Measurements from ENCODE around the gene ADRA2C. TPM values are rescaled to one million over a fixed set of nuclear protein-coding genes. Genes with fewer than 3 reads are reported as not detected.
A peak's percentile ranks its signal among the peaks of the same experiment; 100 is the strongest.

Gene ADRA2C
- total and polyA plus RNA-seq, 2 of the 13 experiments (the other 11 are each of a cell fraction or from before 2014, with no cell fraction given), result 15.4 to 69.7 TPM

- TF ChIP-seq UBTF (CRISPR knock-in tag; IDR thresholded peaks at IDR 0.05) (peak; percentile 74), ZNF580 (CRISPR knock-in tag; IDR thresholded peaks at IDR 0.05; ENCODE audit: borderline replicate concordance, low read depth) (0 out of 2 replicates have a peak, but pooled peaks have one; percentile 26), ZNF10 (CRISPR knock-in tag; IDR thresholded peaks at IDR 0.05; ENCODE audit: borderline replicate concordance, low read depth) (no peak), IKZF4 (CRISPR knock-in tag; IDR thresholded peaks at IDR 0.05; ENCODE audit: borderline replicate concordance, low read depth, not compliant biosample characterization) (peak; percentile 90), MAFF (IDR thresholded peaks at IDR 0.05; ENCODE audit: low read depth, low read length) (peak; percentile 75), TRAFD1 (CRISPR knock-in tag; IDR thresholded peaks at IDR 0.05; ENCODE audit: borderline replicate concordance) (no peak), NR2F2 (IDR thresholded peaks at IDR 0.05; ENCODE audit: borderline replicate concordance, low read depth) (no peak), MEF2D (CRISPR knock-in tag; IDR thresholded peaks at IDR 0.05) (peak; percentile 35; the same call in 1 of the 2 replicates), ZSCAN21 (CRISPR knock-in tag; IDR thresholded peaks at IDR 0.05; ENCODE audit: borderline replicate concordance) (peak; percentile 67; the same call in 1 of the 2 replicates), TIGD3 (CRISPR knock-in tag; IDR thresholded peaks at IDR 0.05; ENCODE audit: borderline replicate concordance) (no peak; the same call in none of the 2 replicates), MLX (CRISPR knock-in tag; IDR thresholded peaks at IDR 0.05) (peak; percentile 25; the same call in 1 of the 2 replicates), GZF1 (CRISPR knock-in tag; IDR thresholded peaks at IDR 0.05) (no peak; the same call in 1 of the 2 replicates), MED8 (CRISPR knock-in tag; IDR thresholded peaks at IDR 0.05; ENCODE audit: insufficient replicate concordance) (peak; percentile 85), ZFP36L1 (CRISPR knock-in tag; IDR thresholded peaks at IDR 0.05) (no peak; the same call in 1 of the 2 replicates), RCOR2 (CRISPR knock-in tag; IDR thresholded peaks at IDR 0.05) (peak; percentile 74; the same call in 1 of the 2 replicates), ZNF3 (CRISPR knock-in tag; IDR thresholded peaks at IDR 0.05) (no peak), ZMAT5 (CRISPR knock-in tag; IDR thresholded peaks at IDR 0.05; ENCODE audit: borderline replicate concordance, low read depth) (no peak), ZNF501 (CRISPR knock-in tag; IDR thresholded peaks at IDR 0.05) (peak; percentile 64), E2F2 (CRISPR knock-in tag; IDR thresholded peaks at IDR 0.05; ENCODE audit: borderline replicate concordance) (peak; percentile 52; the same call in 1 of the 2 replicates), TARDBP (CRISPR knock-in tag; IDR thresholded peaks at IDR 0.05) (peak; percentile 53; the same call in 1 of the 2 replicates)
Observed at GRCh38 chr4:3784454-3785291, 18.5 kb downstream of the ADRA2C start (continued).

All from HepG2 (cell line).